Measurements from ENCODE around the gene IDH3A. TPM values are rescaled to one million over a fixed set of nuclear protein-coding genes. Genes with fewer than 3 reads are reported as not detected.

The IDH3A gene
- total and polyA plus RNA-seq, 10 donors, result 27.6 to 90.7 (median 70.1) TPM

- H3K27ac ChIP-seq, result peak overlapping the region in 5 of 8 donors; percentile 48 to 87 (median 75)
Observed at GRCh38 chr15:78104566-78105475, 44.3 kb upstream of the IDH3A start.

DNA sequence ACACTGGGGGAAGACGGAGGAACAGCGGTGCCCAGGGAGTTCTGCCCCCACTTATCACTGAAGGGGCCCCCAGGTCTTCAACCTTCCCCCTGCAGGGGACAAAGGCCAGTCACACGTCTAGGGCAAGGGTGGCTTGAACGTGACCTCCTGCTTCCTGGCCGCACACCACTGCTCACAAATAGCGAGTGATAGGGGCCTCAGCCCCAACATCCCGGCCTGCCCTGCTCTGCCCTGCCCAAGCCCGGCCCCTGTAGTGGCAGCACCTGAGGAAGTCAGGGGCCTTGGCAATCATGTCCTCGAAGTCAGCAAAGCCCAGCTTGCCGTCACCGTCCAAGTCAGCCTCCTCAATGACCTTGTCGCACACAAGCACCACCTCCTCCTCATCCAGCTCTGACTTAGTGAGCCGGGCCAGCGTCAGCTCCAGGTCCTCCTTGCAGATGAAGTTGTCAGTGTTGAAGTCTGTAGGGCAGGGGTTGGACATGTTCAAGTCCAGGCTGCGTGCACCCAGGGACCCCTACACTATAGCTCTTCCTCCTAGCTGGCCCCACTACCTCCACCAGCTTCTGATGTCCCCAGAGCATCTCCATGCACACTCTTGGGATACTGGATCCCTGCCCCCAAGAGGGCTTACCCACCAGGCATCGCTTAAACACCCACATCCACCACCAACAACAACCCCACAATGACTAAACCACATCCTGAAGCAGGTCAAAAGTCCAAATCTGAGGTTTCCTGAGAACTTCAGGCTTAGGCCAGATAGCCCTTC is 43.5 kb upstream of the IDH3A start:
- H3K27ac ChIP-seq, result peak overlapping the region in 3 of 8 donors; percentile 65 to 87 (median 76)
- no peaks in the 10 kb centered on the region for H3K9me3 ChIP-seq
- H3K4me3 ChIP-seq, result no peak overlapping the region
- peak; percentile 69 for DNase-seq
- intact Hi-C loops (cut with DNase I; ENCODE audit: low total_unique reads), result loop anchor here (5.0 to 10.0 kb wide), 3 partner anchors 71 to 138 kb away; no protein-coding TSS in a partner anchor
- WGBS, 5 donors, result 76 to 83% (median 80%) methylated on average over 6 to 16 of the region's 16 CpGs
- TF ChIP-seq POLR2AphosphoS5 (IDR thresholded peaks at IDR 0.05) (no peak), POLR2A (IDR thresholded peaks at IDR 0.05) (no peak), CTCF (IDR thresholded peaks at IDR 0.05 in 8 of 11, conservative IDR thresholded peaks at IDR 0.05 in 3 of 11) (no peak)
- H3K36me3 ChIP-seq, result no peaks in the 10 kb centered on the region
- no peaks in the 10 kb centered on the region for H3K27me3 ChIP-seq (replicated peaks in 1 of 7)
- peaks cover 21 to 53% (median 40%) of the 10 kb centered on the region in 6 donors for H3K4me1 ChIP-seq

More at GRCh38 chr15:78104566-78105475, 44.3 kb upstream of the IDH3A start:
- no peak overlapping the region for H3K4me3 ChIP-seq
- 78 to 88% (median 83%) methylated on average over 12 of the region's 12 CpGs for WGBS, 5 donors
- no peak for TF ChIP-seq POLR2AphosphoS5 (IDR thresholded peaks at IDR 0.05)
- no peak for TF ChIP-seq CTCF (IDR thresholded peaks at IDR 0.05 in 8 of 11, conservative IDR thresholded peaks at IDR 0.05 in 3 of 11)
- no peak for TF ChIP-seq POLR2A (IDR thresholded peaks at IDR 0.05)
- H3K36me3 ChIP-seq, result no peaks in the 10 kb centered on the region
- DNase-seq, result peak; percentile 73
- peaks cover 21 to 53% (median 40%) of the 10 kb centered on the region in 6 donors for H3K4me1 ChIP-seq
- no peaks in the 10 kb centered on the region for H3K27me3 ChIP-seq (replicated peaks in 1 of 7)
- intact Hi-C loops (cut with DNase I; ENCODE audit: low total_unique reads), result loop anchor here (5.0 to 10.0 kb wide), 3 partner anchors 70 to 138 kb away; no protein-coding TSS in a partner anchor
- H3K9me3 ChIP-seq, result no peaks in the 10 kb centered on the region

GRCh38 chr15:78107471-78107870 is 41.7 kb upstream of the IDH3A start:
- no peak overlapping the region for H3K4me3 ChIP-seq
- no peaks in the 10 kb centered on the region for H3K27me3 ChIP-seq (replicated peaks in 1 of 7)
- intact Hi-C loops (cut with DNase I; ENCODE audit: low total_unique reads), result loop anchor here (5.0 to 10.0 kb wide), 3 partner anchors 73 to 140 kb away; no protein-coding TSS in a partner anchor
- H3K27ac ChIP-seq, result no peak overlapping the region
- 91 to 97% (median 94%) methylated on average over 8 of the region's 8 CpGs for WGBS, 5 donors
- peak; percentile 73 for DNase-seq
- no peaks in the 10 kb centered on the region for H3K9me3 ChIP-seq
- H3K4me1 ChIP-seq, result peaks cover 21 to 52% (median 40%) of the 10 kb centered on the region in 6 donors
- H3K36me3 ChIP-seq, result no peaks in the 10 kb centered on the region
- TF ChIP-seq POLR2A (IDR thresholded peaks at IDR 0.05), result no peak
- no peak for TF ChIP-seq POLR2AphosphoS5 (IDR thresholded peaks at IDR 0.05)
- no peak for TF ChIP-seq CTCF (IDR thresholded peaks at IDR 0.05 in 8 of 11, conservative IDR thresholded peaks at IDR 0.05 in 3 of 11)

Measured in spleen (tissue), 11 donors.